ENCODE measurements around the gene EEF1G. TPM values are rescaled to one million over a fixed set of nuclear protein-coding genes. Genes with fewer than 3 reads are reported as not detected.

EEF1G gene
- total and polyA plus RNA-seq, 9 of the 15 experiments (the other 6 are each of a cell fraction or from before 2014, with no cell fraction given), result 985 to 2,349 (median 2,035) TPM

DNA sequence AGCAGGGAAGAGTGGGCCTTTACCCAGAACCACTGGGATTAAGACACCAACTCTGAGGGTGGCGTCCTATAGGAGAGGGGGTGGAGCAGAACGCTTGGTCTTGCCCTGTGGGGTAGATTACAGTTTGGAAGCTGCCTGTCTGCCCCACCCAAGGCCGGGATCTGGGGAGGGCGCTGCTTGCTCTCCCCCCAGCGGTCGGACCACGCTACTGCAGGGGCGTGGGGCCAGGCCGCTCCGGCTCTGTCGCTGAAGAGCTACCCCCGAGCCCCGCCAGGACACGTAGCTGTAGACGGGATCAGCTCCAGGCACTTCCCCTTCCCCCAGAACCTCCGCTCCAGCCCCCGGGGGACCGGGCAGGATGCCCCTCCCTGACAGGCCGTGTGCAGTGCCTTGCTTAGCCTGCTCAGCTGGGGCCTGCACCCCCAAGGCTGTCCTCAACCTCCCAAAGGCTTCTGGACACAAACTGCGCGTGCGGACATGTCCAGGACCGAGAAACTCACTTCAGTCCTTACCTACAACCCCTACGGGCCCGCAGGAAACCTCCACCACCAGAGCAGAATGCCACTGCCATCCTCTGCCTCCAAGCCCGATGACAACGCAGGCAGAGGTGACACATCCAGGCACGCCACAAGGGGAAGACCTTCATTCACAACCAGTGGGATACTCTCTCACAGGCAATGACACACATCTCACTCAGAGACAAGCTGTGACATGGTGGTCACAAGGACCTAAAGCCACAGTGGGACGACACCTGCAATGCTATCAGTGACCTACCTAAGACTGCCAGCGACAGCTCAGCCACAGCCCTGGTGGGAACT lies 30.7 kb downstream of the EEF1G start (continued):
- TF ChIP-seq RBM17 (IDR thresholded peaks at IDR 0.05; ENCODE audit: borderline replicate concordance, low read depth, low read length) (no peak), ARNT (IDR thresholded peaks at IDR 0.05) (0 out of 4 replicates have a peak, but pooled peaks of 1 of the 2 experiments have one; percentile 19), TRIM28 (IDR thresholded peaks at IDR 0.05) (peak; percentile 28; the same call in 1 of the 2 replicates), YY1 (IDR thresholded peaks at IDR 0.05; ENCODE audit: borderline replicate concordance in 1 of 3, control insufficient read depth in 1 of 3, extremely low read depth in 1 of 3, insufficient read depth in 3 of 3, insufficient read length in 1 of 3, insufficient replicate concordance in 2 of 3, low read depth in 1 of 3, low read length in 2 of 3) (peak in 1 of 3 experiments; percentile 39), HMGN3 (IDR thresholded peaks at IDR 0.05; ENCODE audit: borderline replicate concordance, extremely low read depth, insufficient read length, low read depth, low read length) (peak; percentile 75), ZC3H4 (CRISPR knock-in tag; IDR thresholded peaks at IDR 0.05; ENCODE audit: borderline replicate concordance) (0 out of 2 replicates have a peak, but pooled peaks have one; percentile 55), XRCC5 (IDR thresholded peaks at IDR 0.05; ENCODE audit: low read depth, low read length) (peak; percentile 60; the same call in 1 of the 2 replicates), HCFC1 (IDR thresholded peaks at IDR 0.05; ENCODE audit: low read depth, low read length) (peak; percentile 25; the same call in 1 of the 2 replicates), ZNF584 (CRISPR knock-in tag; IDR thresholded peaks at IDR 0.05; ENCODE audit: low read depth) (no peak), POLR2A (conservative IDR thresholded peaks at IDR 0.05) (no peak), HLTF (IDR thresholded peaks at IDR 0.05) (0 out of 2 replicates have a peak, but pooled peaks have one; percentile 38), ZBTB7A (IDR thresholded peaks at IDR 0.05; ENCODE audit: borderline replicate concordance, control insufficient read depth, low read depth, low read length) (peak; percentile 73; the same call in 1 of the 2 replicates), SMARCE1 (IDR thresholded peaks at IDR 0.05) (peak; percentile 21; the same call in 1 of the 2 replicates), CXXC5 (CRISPR knock-in tag; IDR thresholded peaks at IDR 0.05) (peak; percentile 63), RAD21 (CRISPR knock-in tag; conservative IDR thresholded peaks at IDR 0.05 in 1 of 2, IDR thresholded peaks at IDR 0.05 in 1 of 2) (peak; percentile 94 to 99), ZNF134 (CRISPR knock-in tag; conservative IDR thresholded peaks at IDR 0.05) (no peak)
- TF ChIP-seq, protein P1, sequence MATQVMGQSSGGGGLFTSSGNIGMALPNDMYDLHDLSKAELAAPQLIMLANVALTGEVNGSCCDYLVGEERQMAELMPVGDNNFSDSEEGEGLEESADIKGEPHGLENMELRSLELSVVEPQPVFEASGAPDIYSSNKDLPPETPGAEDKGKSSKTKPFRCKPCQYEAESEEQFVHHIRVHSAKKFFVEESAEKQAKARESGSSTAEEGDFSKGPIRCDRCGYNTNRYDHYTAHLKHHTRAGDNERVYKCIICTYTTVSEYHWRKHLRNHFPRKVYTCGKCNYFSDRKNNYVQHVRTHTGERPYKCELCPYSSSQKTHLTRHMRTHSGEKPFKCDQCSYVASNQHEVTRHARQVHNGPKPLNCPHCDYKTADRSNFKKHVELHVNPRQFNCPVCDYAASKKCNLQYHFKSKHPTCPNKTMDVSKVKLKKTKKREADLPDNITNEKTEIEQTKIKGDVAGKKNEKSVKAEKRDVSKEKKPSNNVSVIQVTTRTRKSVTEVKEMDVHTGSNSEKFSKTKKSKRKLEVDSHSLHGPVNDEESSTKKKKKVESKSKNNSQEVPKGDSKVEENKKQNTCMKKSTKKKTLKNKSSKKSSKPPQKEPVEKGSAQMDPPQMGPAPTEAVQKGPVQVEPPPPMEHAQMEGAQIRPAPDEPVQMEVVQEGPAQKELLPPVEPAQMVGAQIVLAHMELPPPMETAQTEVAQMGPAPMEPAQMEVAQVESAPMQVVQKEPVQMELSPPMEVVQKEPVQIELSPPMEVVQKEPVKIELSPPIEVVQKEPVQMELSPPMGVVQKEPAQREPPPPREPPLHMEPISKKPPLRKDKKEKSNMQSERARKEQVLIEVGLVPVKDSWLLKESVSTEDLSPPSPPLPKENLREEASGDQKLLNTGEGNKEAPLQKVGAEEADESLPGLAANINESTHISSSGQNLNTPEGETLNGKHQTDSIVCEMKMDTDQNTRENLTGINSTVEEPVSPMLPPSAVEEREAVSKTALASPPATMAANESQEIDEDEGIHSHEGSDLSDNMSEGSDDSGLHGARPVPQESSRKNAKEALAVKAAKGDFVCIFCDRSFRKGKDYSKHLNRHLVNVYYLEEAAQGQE (IDR thresholded peaks at IDR 0.05; ENCODE audit: borderline replicate concordance), result peak; percentile 94
- TF ChIP-seq, protein P1 (CRISPR knock-in tag; IDR thresholded peaks at IDR 0.05; ENCODE audit: low read depth), result 0 out of 2 replicates have a peak, but pooled peaks have one; percentile 61
- TF ChIP-seq, protein P2, sequence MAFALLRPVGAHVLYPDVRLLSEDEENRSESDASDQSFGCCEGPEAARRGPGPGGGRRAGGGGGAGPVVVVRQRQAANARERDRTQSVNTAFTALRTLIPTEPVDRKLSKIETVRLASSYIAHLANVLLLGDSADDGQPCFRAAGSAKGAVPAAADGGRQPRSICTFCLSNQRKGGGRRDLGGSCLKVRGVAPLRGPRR (CRISPR knock-in tag; IDR thresholded peaks at IDR 0.05), result 0 out of 2 replicates have a peak, but pooled peaks have one; percentile 33

Measured in K562 (cell line).